GM21619 (cell line): ENCODE data around the gene ZNRF1.
"Not testable (repeated sequence)": the region's sequence is repeated elsewhere in the genome, so short reads cannot be mapped to it uniquely, and the experiment has no call there.

Experiments used
- ATAC-seq: cut with Tn5 transposase; IDR thresholded peaks from one replicate; pipeline ENCODE4 v1.9.1; 2021; ENCODE audit not compliant: unreplicated experiment

The ZNRF1 gene

DNA sequence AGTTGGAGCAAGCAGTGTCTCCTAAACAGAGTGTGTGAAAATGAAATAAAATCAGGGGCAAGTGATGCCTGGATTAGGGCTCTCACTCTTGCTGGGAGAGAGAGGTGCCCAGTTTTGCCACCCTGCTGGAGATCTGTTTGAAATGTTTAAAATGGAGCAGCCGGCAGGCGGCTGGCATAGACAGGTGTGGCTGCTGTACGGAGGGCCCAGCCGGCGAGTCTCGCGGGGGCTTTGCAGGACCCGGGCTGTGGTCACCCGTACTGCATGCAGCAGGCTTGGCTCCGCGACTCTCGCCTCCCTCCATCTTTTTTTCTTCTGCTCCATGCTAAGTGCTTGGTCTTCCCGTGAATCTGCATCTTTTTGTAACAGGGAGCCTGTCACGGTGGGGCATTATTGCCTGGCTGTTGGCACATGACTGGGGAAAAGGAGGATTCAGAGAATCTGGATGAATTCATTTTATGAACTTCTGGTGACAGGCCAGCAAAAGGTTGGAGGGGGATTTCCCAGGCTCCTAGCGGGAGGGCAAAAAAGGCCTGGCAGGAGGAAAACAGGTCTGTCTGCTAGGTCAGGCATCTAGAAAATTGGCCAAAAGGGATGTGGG, 1.8 kb downstream of the ZNRF1 start:
- no peak for ATAC-seq

GRCh38 chr16:75002474-75002873, 3.6 kb downstream of the ZNRF1 start:
- no peak for ATAC-seq

GRCh38 chr16:75003931-75004330, 5.1 kb downstream of the ZNRF1 start:
- no peak for ATAC-seq

DNA sequence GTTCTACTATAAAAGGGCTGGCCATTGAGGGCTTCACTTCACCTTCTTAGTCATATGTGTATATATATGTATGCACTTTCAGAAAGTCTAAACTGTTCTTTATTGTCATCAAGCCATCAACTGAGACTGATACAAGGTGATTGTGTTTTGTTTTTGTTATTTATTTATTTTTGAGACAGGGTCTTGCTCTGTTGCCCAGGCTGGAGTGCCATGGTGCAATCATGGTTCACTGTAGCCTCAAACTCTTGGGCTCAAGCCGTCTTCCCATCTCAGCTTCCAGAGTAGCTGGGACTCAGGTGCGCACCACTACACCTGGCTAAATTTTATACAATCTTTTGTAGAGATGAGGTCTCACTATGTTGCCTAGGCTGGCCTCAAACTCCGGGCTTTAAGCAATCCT, 5.6 kb downstream of the ZNRF1 start:
- ATAC-seq = no peak

DNA sequence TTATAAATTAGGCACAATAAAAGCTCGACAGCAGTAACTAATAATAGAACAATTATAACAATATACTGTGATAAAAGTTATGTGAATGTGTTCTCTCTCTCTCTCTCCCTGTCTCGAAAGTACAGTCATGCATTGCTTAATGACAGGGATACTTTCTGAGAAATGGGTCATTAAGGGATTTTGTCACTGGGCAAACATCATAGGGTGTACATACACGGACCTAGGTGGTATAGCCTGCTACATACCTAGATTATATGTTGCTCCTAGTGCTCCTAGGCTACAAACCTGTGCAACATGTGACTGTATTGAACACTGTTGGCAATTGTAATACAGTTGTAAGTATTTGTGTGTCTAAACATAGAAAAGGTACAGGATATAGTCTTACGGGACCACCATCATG, 6.9 kb downstream of the ZNRF1 start:
- ATAC-seq = no peak

GRCh38 chr16:75007443-75007842, 8.6 kb downstream of the ZNRF1 start:
- ATAC-seq = no peak

GRCh38 chr16:75010427-75010826, 11.6 kb downstream of the ZNRF1 start:
- ATAC-seq = no peak

- ATAC-seq = peak; percentile 63
Measured at GRCh38 chr16:75011634-75012307, 12.9 kb downstream of the ZNRF1 start.

GRCh38 chr16:75012380-75013081, 13.7 kb downstream of the ZNRF1 start:
- ATAC-seq = peak; percentile 20

DNA sequence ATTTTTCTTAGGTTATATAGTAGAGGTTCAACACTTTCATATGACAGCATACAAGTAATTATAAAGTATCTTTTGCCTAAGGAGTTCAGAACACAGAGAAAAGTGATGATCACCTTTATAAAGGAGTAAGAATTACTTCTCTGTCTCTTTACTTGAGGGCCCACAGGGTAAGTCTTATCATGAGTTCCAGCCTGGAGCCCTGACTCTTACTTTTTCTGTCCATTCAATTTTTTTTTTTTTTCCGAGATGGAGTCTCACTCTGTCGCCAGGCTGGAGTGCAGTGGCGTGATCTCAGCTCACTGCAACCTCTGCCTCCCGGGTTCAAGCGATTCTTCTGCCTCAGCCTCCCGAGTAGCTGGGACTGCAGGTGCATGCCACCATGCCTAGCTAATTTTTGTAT, 14.3 kb downstream of the ZNRF1 start:
- not testable (repeated sequence) for ATAC-seq

GRCh38 chr16:75014318-75014717, 15.5 kb downstream of the ZNRF1 start:
- no peak for ATAC-seq

DNA sequence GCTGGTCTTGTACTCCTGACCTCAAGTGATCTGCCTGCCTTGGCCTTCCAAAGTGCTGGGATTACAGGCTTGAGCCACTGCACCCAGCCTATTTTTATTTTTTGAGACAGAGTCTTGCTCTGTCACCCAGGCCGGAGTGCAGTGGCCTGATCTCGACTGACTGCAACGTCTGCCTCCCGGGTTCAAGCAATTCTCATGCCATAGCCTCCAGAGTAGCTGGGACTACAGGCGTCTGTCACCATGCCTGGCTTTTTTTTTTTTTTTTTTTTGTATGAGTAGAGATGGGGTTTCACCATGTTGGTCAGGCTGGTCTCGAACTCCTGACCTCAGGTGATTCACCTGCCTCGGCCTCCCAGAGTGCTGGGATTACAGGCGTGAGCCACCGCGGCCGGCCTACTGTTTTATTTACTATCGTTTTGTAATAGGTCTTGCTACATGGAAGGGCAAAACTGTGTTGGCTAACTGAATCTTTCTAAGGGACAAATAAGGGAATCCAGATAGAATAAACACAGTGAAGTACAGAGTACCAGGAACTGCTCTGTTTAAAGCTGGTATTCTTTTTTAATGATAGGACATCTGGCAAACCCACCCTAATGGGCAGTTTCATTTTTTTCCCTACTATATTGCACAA, 17.7 kb downstream of the ZNRF1 start:
- not testable (repeated sequence) for ATAC-seq

- no peak for ATAC-seq
Measured at GRCh38 chr16:75017670-75018525, 19.1 kb downstream of the ZNRF1 start.

- no peak for ATAC-seq
Measured at GRCh38 chr16:75019007-75019406, 20.2 kb downstream of the ZNRF1 start.

DNA sequence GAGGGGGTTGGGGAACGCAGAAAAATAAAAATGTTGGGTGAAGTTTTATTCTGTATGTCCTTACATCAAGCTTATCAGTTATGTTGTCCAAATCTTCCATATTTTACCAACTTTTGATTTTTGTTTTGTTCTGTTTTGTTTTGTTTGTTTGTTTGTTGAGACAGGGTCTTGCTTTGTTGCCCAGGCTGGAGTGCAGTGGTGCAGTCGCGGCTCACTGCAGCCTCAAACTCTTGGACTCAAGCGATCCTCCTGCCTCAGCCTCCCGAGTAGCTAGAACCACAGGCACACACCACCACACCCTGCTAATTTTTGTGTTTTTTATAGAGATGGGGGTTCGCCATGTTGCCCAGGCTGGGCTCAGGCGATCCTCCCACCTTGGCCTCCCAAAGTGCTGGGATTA, 20.8 kb downstream of the ZNRF1 start:
- no peak for ATAC-seq

- no peak for ATAC-seq
Measured at GRCh38 chr16:75021410-75021809, 22.6 kb downstream of the ZNRF1 start.

DNA sequence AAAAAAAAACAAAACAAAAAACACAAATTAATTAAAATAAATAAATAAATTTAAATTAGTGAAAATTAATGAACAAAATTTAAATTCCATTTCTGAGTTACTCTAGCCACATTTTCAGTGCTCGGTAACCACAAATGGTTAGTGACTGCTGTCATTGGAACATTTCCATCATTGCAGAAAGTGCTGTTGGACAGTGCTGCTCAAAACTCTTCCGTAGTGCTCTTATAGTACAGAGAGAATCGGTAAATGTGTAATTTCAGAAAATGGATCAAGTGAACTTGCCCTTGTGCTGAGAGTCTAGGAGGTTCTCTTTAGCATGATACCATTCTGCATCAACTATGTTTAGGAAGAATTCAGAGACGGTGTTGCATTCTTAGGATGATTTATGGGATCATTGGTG, 23.7 kb downstream of the ZNRF1 start:
- ATAC-seq = no peak

- no peak for ATAC-seq
Measured at GRCh38 chr16:75023009-75023408, 24.2 kb downstream of the ZNRF1 start.

- ATAC-seq = no peak
Measured at GRCh38 chr16:75024182-75024581, 25.4 kb downstream of the ZNRF1 start.

DNA sequence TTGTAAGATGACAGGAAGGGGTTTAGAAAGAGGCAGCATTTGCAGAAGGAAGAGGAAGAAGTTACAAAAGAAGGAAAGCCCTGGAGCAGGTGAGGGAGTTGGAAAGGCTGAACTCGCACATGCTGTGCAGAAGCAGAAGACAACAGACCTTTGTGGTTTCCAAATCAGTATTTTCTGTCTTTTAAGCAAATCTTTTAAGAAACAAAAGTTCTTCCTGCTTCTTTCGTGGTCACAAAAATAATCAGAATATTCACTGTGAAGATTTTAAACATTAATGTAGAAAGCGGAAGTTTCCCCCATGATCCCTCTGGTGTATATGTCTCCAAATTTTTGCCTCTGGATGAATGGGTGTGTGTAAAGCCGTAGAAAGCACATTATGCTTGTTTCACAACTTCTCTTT, 25.8 kb downstream of the ZNRF1 start:
- ATAC-seq = peak; percentile 54

DNA sequence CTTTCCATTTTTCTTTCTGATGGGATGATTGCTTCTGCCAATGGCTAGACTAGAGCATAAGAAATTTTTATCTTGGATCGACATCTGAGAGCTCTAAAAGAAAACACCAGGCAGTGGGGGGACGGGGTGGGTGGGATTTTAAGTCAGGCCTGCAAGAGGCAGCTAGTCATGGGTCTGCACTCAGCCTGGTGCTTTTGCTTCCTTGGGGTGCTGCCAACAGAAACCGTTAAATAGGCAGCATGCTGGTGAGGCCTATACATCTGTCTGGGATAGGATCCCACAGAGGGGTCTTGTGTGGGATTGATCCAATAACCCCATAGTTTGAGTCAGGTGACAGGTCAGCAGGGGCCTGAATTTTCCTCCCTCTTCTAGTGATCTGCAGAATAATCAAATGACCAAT, 26.9 kb downstream of the ZNRF1 start:
- no peak for ATAC-seq
